ENCODE data around the gene SLC22A7.

GRCh38 chr6:43286456-43286979 is 11.5 kb upstream of the SLC22A7 start:
- no peak for TF ChIP-seq REST (IDR thresholded peaks at IDR 0.05; ENCODE audit: unreplicated experiment)
- no peak for TF ChIP-seq CTCF (conservative IDR thresholded peaks at IDR 0.05; ENCODE audit: low read depth in 2 of 2)
- no peak for TF ChIP-seq EZH2phosphoT487 (IDR thresholded peaks at IDR 0.05; ENCODE audit: unreplicated experiment)
- TF ChIP-seq POLR2AphosphoS5 (IDR thresholded peaks at IDR 0.05; ENCODE audit: low read depth): no peak
- TF ChIP-seq EZH2 (IDR thresholded peaks at IDR 0.05; ENCODE audit: low read depth, unreplicated experiment): no peak
- TF ChIP-seq CREB1 (CRISPR knock-in tag; IDR thresholded peaks at IDR 0.05; ENCODE audit: low read depth): no peak
- TF ChIP-seq ETS1 (IDR thresholded peaks at IDR 0.05): no peak
